RCC 7860 (cell line): ENCODE measurements around the gene TMEM30A.

Experiments
- DNase-seq: peaks from one replicate; pipeline ENCODE4 v3.0.0-alpha.2; 2015; ENCODE audit warnings: low spot score
- FAIRE-seq: peaks from 2 replicates; lab custom pipeline; 2012; peaks lifted over from hg19 to GRCh38; lab: Jason Lieb, UNC

TMEM30A gene

GRCh38 chr6:75292555-75292954 lies 8.0 kb upstream of the TMEM30A start:
- DNase-seq (no peak), FAIRE-seq (no peak)

GRCh38 chr6:75291744-75292143 lies 7.2 kb upstream of the TMEM30A start:
- no peak for FAIRE-seq
- DNase-seq = no peak

- FAIRE-seq (no peak), DNase-seq (no peak)
Observed at GRCh38 chr6:75291331-75291730, 6.7 kb upstream of the TMEM30A start.

GRCh38 chr6:75290136-75290945 lies 5.7 kb upstream of the TMEM30A start:
- DNase-seq (no peak), FAIRE-seq (no peak)

GRCh38 chr6:75288023-75288422 lies 3.4 kb upstream of the TMEM30A start:
- FAIRE-seq (no peak), DNase-seq (no peak)

GRCh38 chr6:75287424-75287823 lies 2.8 kb upstream of the TMEM30A start:
- no peak for FAIRE-seq
- no peak for DNase-seq

- FAIRE-seq = no peak
- DNase-seq = no peak
Observed at GRCh38 chr6:75286955-75287354, 2.4 kb upstream of the TMEM30A start.

GRCh38 chr6:75285283-75285639 lies 669 bp upstream of the TMEM30A start:
- FAIRE-seq = no peak
- DNase-seq = no peak

GRCh38 chr6:75283907-75284631 lies 523 bp downstream of the TMEM30A start:
- DNase-seq (no peak), FAIRE-seq (no peak)

GRCh38 chr6:75282706-75283105 lies 1.9 kb downstream of the TMEM30A start:
- DNase-seq = no peak
- no peak for FAIRE-seq

- no peak for DNase-seq
- FAIRE-seq = peak; percentile 8
Observed at GRCh38 chr6:75281653-75282052, 2.9 kb downstream of the TMEM30A start.

GRCh38 chr6:75280131-75280855 lies 4.3 kb downstream of the TMEM30A start:
- DNase-seq = no peak
- FAIRE-seq = no peak

- DNase-seq (no peak), FAIRE-seq (no peak)
Observed at GRCh38 chr6:75279418-75279817, 5.2 kb downstream of the TMEM30A start.

- DNase-seq (no peak), FAIRE-seq (no peak)
Observed at GRCh38 chr6:75278474-75279077, 6.0 kb downstream of the TMEM30A start.

GRCh38 chr6:75275067-75275466 lies 9.5 kb downstream of the TMEM30A start:
- DNase-seq = peak; percentile 67
- no peak for FAIRE-seq

GRCh38 chr6:75273009-75273408 lies 11.6 kb downstream of the TMEM30A start:
- DNase-seq (no peak), FAIRE-seq (no peak)

GRCh38 chr6:75272145-75272840 lies 12.3 kb downstream of the TMEM30A start:
- FAIRE-seq = no peak
- DNase-seq = no peak

GRCh38 chr6:75268988-75269354 lies 15.6 kb downstream of the TMEM30A start:
- DNase-seq (no peak), FAIRE-seq (no peak)

- FAIRE-seq = no peak
- peak; percentile 10 for DNase-seq
Observed at GRCh38 chr6:75268121-75268987, 16.2 kb downstream of the TMEM30A start.

GRCh38 chr6:75267461-75267860 lies 17.1 kb downstream of the TMEM30A start:
- FAIRE-seq = no peak
- DNase-seq = no peak
